ENCODE measurements around the gene RBPJ. TPM values are rescaled to one million over a fixed set of nuclear protein-coding genes. Genes with fewer than 3 reads are reported as not detected.

RBPJ gene
- 100 to 1,000 TPM; 114 to 118 TPM for total RNA-seq

DNA sequence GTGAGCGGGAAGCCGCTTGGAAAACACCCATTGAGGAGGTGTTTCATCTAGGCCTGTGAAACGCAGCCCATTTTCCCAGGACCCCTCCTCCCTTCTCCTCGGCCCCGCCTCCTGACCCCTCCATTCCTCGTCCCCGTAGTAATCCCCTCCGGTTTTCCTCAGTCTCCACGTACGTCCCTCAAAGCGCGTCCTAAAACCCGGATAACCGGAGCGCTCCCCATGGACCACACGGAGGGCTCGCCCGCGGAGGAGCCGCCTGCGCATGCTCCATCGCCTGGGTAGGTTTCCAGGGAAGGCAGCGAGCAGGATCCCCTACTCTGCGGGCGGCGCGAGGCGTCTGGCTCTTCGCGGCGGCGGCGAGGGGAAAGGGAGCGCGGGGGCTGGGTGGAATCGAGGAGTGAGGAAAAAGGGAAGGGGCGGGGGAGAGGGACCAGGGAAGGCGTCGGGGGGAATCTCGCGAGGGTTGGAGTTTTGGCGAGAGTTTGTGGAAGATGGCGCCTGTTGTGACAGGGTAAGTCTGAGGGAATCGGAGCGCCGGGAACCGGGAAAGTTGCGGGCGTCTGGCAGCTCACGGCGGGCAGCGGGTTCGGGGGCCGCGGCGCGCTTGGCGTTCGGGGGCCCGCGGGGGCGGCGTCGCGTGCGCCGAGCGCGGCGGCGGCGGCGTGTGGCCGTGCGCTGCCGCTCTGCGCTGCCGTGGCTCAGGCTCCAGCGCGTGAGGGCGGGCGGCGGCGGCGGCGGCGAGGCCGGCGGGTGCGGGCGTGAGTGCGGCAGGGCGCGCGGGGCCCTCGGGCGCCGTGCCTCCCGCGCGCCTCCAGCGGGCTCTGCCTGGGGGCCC, at the start of gene RBPJ:
Gene RBPJ (plus strand): TSS at position 477 of the 835 bp plus-strand sequence. CDS start 15 bp downstream, at position 492.
- intact Hi-C loops (cut with micrococcal nuclease), result loop anchor here (5.0 kb wide), 3 partner anchors 478 to 878 kb away; no protein-coding TSS in a partner anchor
- H3K4me3 Mint-ChIP-seq, result peak within 1 kb of the TSS; percentile 97
- H3K27ac Mint-ChIP-seq, result peak within 1 kb of the TSS; percentile 99
- H3K4me1 Mint-ChIP-seq (ENCODE audit: low read depth), result peaks cover 35% of the 10 kb centered on the region
- no peaks in the 10 kb centered on the region for H3K27me3 Mint-ChIP-seq (ENCODE audit: low read depth)
- CTCF ChIA-PET, result interaction anchor here (1.0 to 3.1 kb wide), 6 partner anchors 9 to 291 kb away, joined by 3 to 20 read pairs (median 8); no protein-coding TSS in a partner anchor
- peaks cover 6% of the 10 kb centered on the region for H3K9me3 Mint-ChIP-seq
- peak; percentile 90 for DNase-seq
- H3K36me3 Mint-ChIP-seq (ENCODE audit: low read depth), result peaks cover 9% of the 10 kb centered on the region

- H3K27ac Mint-ChIP-seq, result no peak overlapping the region
- H3K4me3 Mint-ChIP-seq, result no peak overlapping the region
- no peaks in the 10 kb centered on the region for H3K36me3 Mint-ChIP-seq (ENCODE audit: low read depth)
- peaks cover 2% of the 10 kb centered on the region for H3K27me3 Mint-ChIP-seq (ENCODE audit: low read depth)
- H3K4me1 Mint-ChIP-seq (ENCODE audit: low read depth), result peaks cover 23% of the 10 kb centered on the region
- intact Hi-C loops (cut with micrococcal nuclease), result no loop called here
- H3K9me3 Mint-ChIP-seq, result no peaks in the 10 kb centered on the region
- DNase-seq, result no peak
- CTCF ChIA-PET, result no interaction called here
These were observed 49.1 kb upstream of the RBPJ start for GRCh38 chr4:26271703-26272102.

- no peaks in the 10 kb centered on the region for H3K36me3 Mint-ChIP-seq (ENCODE audit: low read depth)
- CTCF ChIA-PET, result interaction anchor here (0.9 kb wide), 2 partner anchors 17 to 190 kb away, joined by 3 read pairs; no protein-coding TSS in a partner anchor
- H3K4me1 Mint-ChIP-seq (ENCODE audit: low read depth), result peaks cover 23% of the 10 kb centered on the region
- intact Hi-C loops (cut with micrococcal nuclease), result no loop called here
- no peaks in the 10 kb centered on the region for H3K9me3 Mint-ChIP-seq
- H3K4me3 Mint-ChIP-seq, result no peak overlapping the region
- no peak overlapping the region for H3K27ac Mint-ChIP-seq
- H3K27me3 Mint-ChIP-seq (ENCODE audit: low read depth), result peaks cover 2% of the 10 kb centered on the region
- no peak for DNase-seq
These were observed 47.9 kb upstream of the RBPJ start for GRCh38 chr4:26272654-26273615.

GRCh38 chr4:26273616-26273980, 47.2 kb upstream of the RBPJ start:
- Mint-ChIP-seq H3K36me3 (ENCODE audit: low read depth) (no peaks in the 10 kb centered on the region), H3K4me1 (ENCODE audit: low read depth) (peaks cover 21% of the 10 kb centered on the region), H3K27ac (no peak overlapping the region), H3K9me3 (no peaks in the 10 kb centered on the region), H3K27me3 (ENCODE audit: low read depth) (peaks cover 2% of the 10 kb centered on the region), H3K4me3 (no peak overlapping the region)
- CTCF ChIA-PET, result interaction anchor here (0.9 kb wide), 2 partner anchors 17 to 190 kb away, joined by 3 read pairs; no protein-coding TSS in a partner anchor
- intact Hi-C loops (cut with micrococcal nuclease), result no loop called here
- no peak for DNase-seq

DNA sequence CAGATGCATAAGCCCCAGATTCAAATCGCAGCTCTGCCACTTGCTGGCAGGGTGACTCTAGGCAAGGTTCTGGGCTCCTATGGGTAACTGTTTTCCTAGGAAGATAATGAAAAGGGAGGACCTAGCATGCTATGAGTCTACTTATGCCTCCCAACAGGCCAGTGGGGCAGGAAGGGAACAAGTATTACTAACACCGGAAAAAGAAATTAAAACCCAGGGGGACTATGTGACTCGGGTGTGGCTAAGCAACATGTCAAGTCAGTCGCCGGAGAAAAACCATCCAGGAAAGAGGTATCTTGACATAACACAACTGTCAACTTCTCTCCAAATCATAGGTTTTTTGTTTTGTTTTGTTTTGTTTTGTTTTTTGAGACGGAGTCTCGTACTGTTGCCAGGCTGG, 45.5 kb upstream of the RBPJ start:
- Mint-ChIP-seq H3K27ac (no peak overlapping the region), H3K27me3 (ENCODE audit: low read depth) (peaks cover 2% of the 10 kb centered on the region), H3K9me3 (no peaks in the 10 kb centered on the region), H3K4me1 (ENCODE audit: low read depth) (peaks cover 21% of the 10 kb centered on the region), H3K4me3 (no peak overlapping the region), H3K36me3 (ENCODE audit: low read depth) (no peaks in the 10 kb centered on the region)
- intact Hi-C loops (cut with micrococcal nuclease), result no loop called here
- no peak for DNase-seq
- CTCF ChIA-PET, result interaction anchor here (0.7 kb wide), 1 partner anchor 209 kb away, joined by 3 read pairs; no protein-coding TSS in a partner anchor

- Mint-ChIP-seq H3K36me3 (ENCODE audit: low read depth) (no peaks in the 10 kb centered on the region), H3K27ac (no peak overlapping the region), H3K4me1 (ENCODE audit: low read depth) (no peaks in the 10 kb centered on the region), H3K4me3 (no peak overlapping the region), H3K27me3 (ENCODE audit: low read depth) (no peaks in the 10 kb centered on the region), H3K9me3 (no peaks in the 10 kb centered on the region)
- DNase-seq, result no peak
- intact Hi-C loops (cut with micrococcal nuclease), result no loop called here
- CTCF ChIA-PET, result no interaction called here
These were observed 41.4 kb upstream of the RBPJ start for GRCh38 chr4:26279446-26279845.

- Mint-ChIP-seq H3K36me3 (ENCODE audit: low read depth) (no peaks in the 10 kb centered on the region), H3K9me3 (no peaks in the 10 kb centered on the region), H3K27me3 (ENCODE audit: low read depth) (no peaks in the 10 kb centered on the region), H3K4me3 (no peak overlapping the region), H3K4me1 (ENCODE audit: low read depth) (no peaks in the 10 kb centered on the region), H3K27ac (no peak overlapping the region)
- intact Hi-C loops (cut with micrococcal nuclease), result no loop called here
- DNase-seq, result no peak
- CTCF ChIA-PET, result no interaction called here
These were observed 38.9 kb upstream of the RBPJ start for GRCh38 chr4:26281881-26282280.

GRCh38 chr4:26284536-26284935, 36.3 kb upstream of the RBPJ start:
- CTCF ChIA-PET, result interaction anchor here (0.6 kb wide), 1 partner anchor 46 kb away, joined by 4 read pairs; no protein-coding TSS in a partner anchor
- Mint-ChIP-seq H3K27me3 (ENCODE audit: low read depth) (no peaks in the 10 kb centered on the region), H3K4me1 (ENCODE audit: low read depth) (peaks cover 14% of the 10 kb centered on the region), H3K36me3 (ENCODE audit: low read depth) (no peaks in the 10 kb centered on the region), H3K27ac (no peak overlapping the region), H3K9me3 (no peaks in the 10 kb centered on the region), H3K4me3 (no peak overlapping the region)
- DNase-seq, result no peak
- intact Hi-C loops (cut with micrococcal nuclease), result no loop called here

DNA sequence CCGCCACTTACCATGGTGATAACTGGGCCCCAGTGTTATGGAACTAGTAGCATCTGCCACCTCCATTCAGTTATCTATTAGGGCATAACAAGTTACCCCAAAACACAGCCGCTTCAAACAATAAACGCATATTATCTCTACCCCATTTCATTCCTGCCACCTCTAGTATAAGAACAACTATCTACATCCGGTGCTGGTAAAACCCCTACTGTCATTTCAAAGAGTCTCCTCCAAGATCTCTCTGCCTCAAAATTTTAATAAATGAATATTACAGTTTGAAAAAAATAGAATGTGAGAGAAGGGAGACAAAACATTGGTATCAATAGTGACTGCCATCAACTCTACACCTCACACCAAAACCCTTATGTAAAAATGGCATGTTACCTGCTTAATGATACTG, 35.5 kb upstream of the RBPJ start:
- CTCF ChIA-PET, result interaction anchor here (0.6 kb wide), 1 partner anchor 47 kb away, joined by 4 read pairs; no protein-coding TSS in a partner anchor
- no peak for DNase-seq
- Mint-ChIP-seq H3K27ac (no peak overlapping the region), H3K36me3 (ENCODE audit: low read depth) (no peaks in the 10 kb centered on the region), H3K27me3 (ENCODE audit: low read depth) (no peaks in the 10 kb centered on the region), H3K4me3 (no peak overlapping the region), H3K9me3 (no peaks in the 10 kb centered on the region), H3K4me1 (ENCODE audit: low read depth) (peaks cover 14% of the 10 kb centered on the region)
- intact Hi-C loops (cut with micrococcal nuclease), result no loop called here

DNA sequence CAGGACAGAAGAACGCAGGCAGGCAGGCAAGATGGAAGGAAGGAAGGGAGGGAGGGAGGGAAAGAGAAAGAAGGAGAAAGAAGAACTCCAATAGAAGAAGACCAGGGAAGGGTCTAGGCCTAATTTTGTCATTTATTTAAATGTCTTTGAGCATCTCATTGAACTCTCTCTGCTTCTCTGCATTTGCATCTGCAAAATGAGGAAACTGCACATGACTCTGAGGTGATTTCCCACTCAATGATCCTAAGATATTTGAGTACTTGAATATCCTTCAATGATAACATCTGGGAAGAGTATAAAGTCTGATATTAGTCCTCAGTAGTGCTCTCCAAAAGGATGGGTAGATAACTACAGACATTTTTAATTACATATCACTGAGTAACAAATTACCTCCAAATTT, 33.1 kb upstream of the RBPJ start:
- Mint-ChIP-seq H3K36me3 (ENCODE audit: low read depth) (no peaks in the 10 kb centered on the region), H3K4me3 (no peak overlapping the region), H3K27me3 (ENCODE audit: low read depth) (no peaks in the 10 kb centered on the region), H3K4me1 (ENCODE audit: low read depth) (peaks cover 14% of the 10 kb centered on the region), H3K27ac (no peak overlapping the region), H3K9me3 (no peaks in the 10 kb centered on the region)
- intact Hi-C loops (cut with micrococcal nuclease), result loop anchor here (1.0 to 2.0 kb wide), 2 partner anchors 19 to 32 kb away; no protein-coding TSS in a partner anchor
- no peak for DNase-seq
- CTCF ChIA-PET, result interaction anchor here (1.3 kb wide), 1 partner anchor 42 kb away, joined by 3 read pairs; no protein-coding TSS in a partner anchor

GRCh38 chr4:26288355-26288909, 32.4 kb upstream of the RBPJ start:
- Mint-ChIP-seq H3K27me3 (ENCODE audit: low read depth) (no peaks in the 10 kb centered on the region), H3K4me3 (no peak overlapping the region), H3K4me1 (ENCODE audit: low read depth) (peaks cover 14% of the 10 kb centered on the region), H3K9me3 (no peaks in the 10 kb centered on the region), H3K27ac (no peak overlapping the region), H3K36me3 (ENCODE audit: low read depth) (no peaks in the 10 kb centered on the region)
- DNase-seq, result peak; percentile 61
- CTCF ChIA-PET, result interaction anchor here (1.3 kb wide), 1 partner anchor 42 kb away, joined by 3 read pairs; no protein-coding TSS in a partner anchor
- intact Hi-C loops (cut with micrococcal nuclease), result loop anchor here (1.0 to 2.0 kb wide), 2 partner anchors 18 to 31 kb away; no protein-coding TSS in a partner anchor
